HL-60 (cell line): ENCODE data around the gene DYNLL1.
A peak's percentile ranks its signal among the peaks of the same experiment; 100 is the strongest.
"Not testable (repeated sequence)": the region's sequence is repeated elsewhere in the genome, so short reads cannot be mapped to it uniquely, and the experiment has no call there.

Experiments used
- DNase-seq, 2 experiments: peaks; one replicate each; pipeline ENCODE4 v3.0.0-alpha.2; 2010 to 2020; ENCODE audit warnings: low read depth in 1 of 2, low spot score in 1 of 2
- H3K27ac ChIP-seq: fragments of 250-450 bp; sonication (Bioruptor Pico); replicated peaks from 2 replicates; pipeline ENCODE4 v1.5.1; 2020; ENCODE audit warnings: mild to moderate bottlenecking, moderate library complexity
- H3K27me3 ChIP-seq: fragments of 250-450 bp; sonication (Bioruptor Pico); 2 replicates; pipeline ENCODE4 v1.5.1; 2021; ENCODE audit warnings: mild to moderate bottlenecking, moderate library complexity; ENCODE audit not compliant: insufficient read depth, poor library complexity, severe bottlenecking
- H3K4me3 ChIP-seq: replicated peaks from 2 replicates; pipeline ENCODE4 v1.5.1; 2011; ENCODE audit warnings: mild to moderate bottlenecking, control low read depth, low read length; ENCODE audit not compliant: insufficient read depth
- GABPA ChIP-seq: IDR thresholded peaks from 2 replicates; pipeline ENCODE4 v1.6.1; 2012; ENCODE audit warnings: low read depth
- POLR2AphosphoS5 ChIP-seq: IDR thresholded peaks from 2 replicates; pipeline ENCODE4 v1.6.1; 2012; ENCODE audit warnings: low read depth
- REST ChIP-seq: IDR thresholded peaks from 2 replicates; pipeline ENCODE4 v1.6.1; 2012; ENCODE audit warnings: low read depth; ENCODE audit not compliant: insufficient replicate concordance
- SPI1 ChIP-seq: IDR thresholded peaks from 2 replicates; pipeline ENCODE4 v1.6.1; 2012; ENCODE audit warnings: low read depth, mild to moderate bottlenecking, borderline replicate concordance
- long read RNA-seq: library from polyadenylated mRNA; unstranded; transcript quantifications from one replicate; pipeline ENCODE4 v2.0.0, GENCODE V29; 2020
- TF ChIP-seq, protein P1 (sequence below): IDR thresholded peaks from one replicate; pipeline ENCODE4 v1.5.1; 2011; ENCODE audit warnings: low read length, control low read depth, inconsistent platforms; ENCODE audit not compliant: insufficient read depth

The DYNLL1 gene
- long read RNA-seq, transcript DYNLL1-201 (3 exons, 720 nt): major isoform, 14 of 20 reads
- long read RNA-seq, partial matches to known transcripts: 0 of 20 reads
- long read RNA-seq, other reads (novel, unspliced or antisense): 1 of 20 reads

DNA sequence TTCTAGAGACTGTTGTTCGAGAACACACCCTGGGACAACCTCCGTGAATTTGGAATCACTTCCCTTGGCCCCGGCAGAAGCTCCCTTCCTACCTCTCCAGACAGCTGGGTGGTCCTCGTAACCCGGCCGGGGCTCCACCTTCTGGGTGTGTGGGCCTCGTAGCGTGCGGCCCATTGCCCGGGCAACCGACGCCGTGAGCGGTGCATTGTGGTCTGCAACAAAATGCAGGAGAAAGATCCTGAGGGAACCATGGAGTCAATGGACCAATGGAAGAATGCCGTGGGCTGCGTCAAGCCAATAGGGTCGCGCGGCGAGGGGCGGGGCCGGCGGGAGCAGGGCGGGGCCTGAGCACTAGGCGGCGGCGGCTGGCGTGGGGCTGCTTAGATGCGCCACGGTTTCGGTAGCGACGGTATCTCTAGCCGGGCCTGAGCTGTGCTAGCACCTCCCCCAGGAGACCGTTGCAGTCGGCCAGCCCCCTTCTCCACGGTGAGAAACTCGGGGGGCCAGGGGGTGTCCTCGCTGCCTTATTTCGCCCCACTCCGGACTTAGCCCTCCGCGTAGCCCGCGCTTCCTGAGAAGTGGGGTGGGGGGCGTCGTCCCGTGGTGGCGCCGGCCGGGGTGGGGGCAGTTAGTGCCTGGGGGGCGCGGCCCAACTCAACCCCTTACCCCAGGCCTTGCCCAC lies at the start of gene DYNLL1:
DYNLL1 (plus strand) TSS at position 383 of the 682 bp plus-strand sequence. CDS start 309 bp downstream, outside the sequence.
- H3K27me3 ChIP-seq: no peaks in the 10 kb centered on the region
- peak within 1 kb of the TSS; percentile 78 for H3K27ac ChIP-seq
- TF ChIP-seq SPI1: no peak
- TF ChIP-seq, protein P1, sequence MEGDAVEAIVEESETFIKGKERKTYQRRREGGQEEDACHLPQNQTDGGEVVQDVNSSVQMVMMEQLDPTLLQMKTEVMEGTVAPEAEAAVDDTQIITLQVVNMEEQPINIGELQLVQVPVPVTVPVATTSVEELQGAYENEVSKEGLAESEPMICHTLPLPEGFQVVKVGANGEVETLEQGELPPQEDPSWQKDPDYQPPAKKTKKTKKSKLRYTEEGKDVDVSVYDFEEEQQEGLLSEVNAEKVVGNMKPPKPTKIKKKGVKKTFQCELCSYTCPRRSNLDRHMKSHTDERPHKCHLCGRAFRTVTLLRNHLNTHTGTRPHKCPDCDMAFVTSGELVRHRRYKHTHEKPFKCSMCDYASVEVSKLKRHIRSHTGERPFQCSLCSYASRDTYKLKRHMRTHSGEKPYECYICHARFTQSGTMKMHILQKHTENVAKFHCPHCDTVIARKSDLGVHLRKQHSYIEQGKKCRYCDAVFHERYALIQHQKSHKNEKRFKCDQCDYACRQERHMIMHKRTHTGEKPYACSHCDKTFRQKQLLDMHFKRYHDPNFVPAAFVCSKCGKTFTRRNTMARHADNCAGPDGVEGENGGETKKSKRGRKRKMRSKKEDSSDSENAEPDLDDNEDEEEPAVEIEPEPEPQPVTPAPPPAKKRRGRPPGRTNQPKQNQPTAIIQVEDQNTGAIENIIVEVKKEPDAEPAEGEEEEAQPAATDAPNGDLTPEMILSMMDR: no peak
- TF ChIP-seq POLR2AphosphoS5: peak; percentile 93
- no peak for TF ChIP-seq GABPA
- TF ChIP-seq REST: peak; percentile 50
- H3K4me3 ChIP-seq: peak within 1 kb of the TSS; percentile 97
- peak; percentile 95 to 96 for DNase-seq

GRCh38 chr12:120446844-120447178 lies 49.1 kb upstream of the DYNLL1 start:
- not testable (repeated sequence) for H3K27me3 ChIP-seq, DNase-seq
- Histone ChIP-seq H3K27ac (peak overlapping the region; percentile 93), H3K4me3 (peak overlapping the region; percentile 89)

DNA sequence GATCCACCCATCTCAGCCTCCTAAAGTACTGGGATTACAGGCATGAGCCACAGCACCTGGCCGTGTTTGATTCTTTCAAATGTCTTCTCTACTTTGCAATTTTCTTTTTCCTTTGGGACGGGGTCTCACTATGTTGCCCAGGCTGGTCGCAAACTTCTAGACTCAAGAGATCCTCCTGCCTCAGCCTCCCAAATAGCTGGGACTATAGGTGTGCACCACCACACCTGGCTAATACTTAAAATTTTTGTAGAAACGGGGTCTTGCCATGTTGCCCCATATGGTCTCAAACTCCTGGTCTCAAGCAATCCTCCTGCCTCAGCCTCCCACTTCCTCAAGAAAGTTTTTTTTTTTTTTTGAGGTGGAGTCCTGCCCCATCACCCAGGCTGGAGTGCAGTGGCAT lies 47.9 kb upstream of the DYNLL1 start:
- no peaks in the 10 kb centered on the region for H3K27me3 ChIP-seq
- H3K4me3 ChIP-seq: no peak overlapping the region
- no peak for DNase-seq
- H3K27ac ChIP-seq: no peak overlapping the region
- TF ChIP-seq POLR2AphosphoS5: no peak
- no peak for TF ChIP-seq SPI1
- TF ChIP-seq, protein P1: no peak
- no peak for TF ChIP-seq GABPA
- no peak for TF ChIP-seq REST

- peak in 1 of 2 experiments; percentile 8 for DNase-seq
- not testable (repeated sequence) for H3K27ac ChIP-seq
Observed at GRCh38 chr12:120452524-120452923, 43.4 kb upstream of the DYNLL1 start.

More at GRCh38 chr12:120452524-120452923, 43.4 kb upstream of the DYNLL1 start:
- H3K27me3 ChIP-seq, H3K4me3 ChIP-seq: not testable (repeated sequence)
